SU-DHL-6 (cell line): ENCODE measurements around the gene DRC1.

Experiments used
- H2AFZ ChIP-seq: fragments of 200-600 bp; sonication (generic); 2 replicates; pipeline ENCODE4 v1.6.1; 2014; ENCODE audit warnings: low read depth, mild to moderate bottlenecking, moderate library complexity, mixed read lengths, antibody characterized with exemption, low read length; ENCODE audit not compliant: severe bottlenecking
- H3F3A ChIP-seq: fragments of 200-600 bp; shearing (Covaris generic); 2 replicates; pipeline ENCODE4 v1.6.0; 2016; ENCODE audit warnings: antibody characterized with exemption, mild to moderate bottlenecking; ENCODE audit not compliant: insufficient read depth
- H3K27ac ChIP-seq: fragments of 200-600 bp; sonication (generic); 2 replicates; pipeline ENCODE4 v1.5.1; 2016; ENCODE audit warnings: low read depth, mild to moderate bottlenecking, low read length, moderate library complexity, mixed read lengths
- H3K27me3 ChIP-seq: fragments of 200-600 bp; sonication (generic), shearing (Covaris generic); 2 replicates; pipeline ENCODE4 v1.6.0; 2014; ENCODE audit warnings: mild to moderate bottlenecking, low read length
- H3K36me3 ChIP-seq: fragments of 200-600 bp; sonication (generic); 2 replicates; pipeline ENCODE4 v1.6.1; 2014; ENCODE audit warnings: mild to moderate bottlenecking, low read length, mixed read lengths
- H3K4me2 ChIP-seq: fragments of 300-600, 200-600 bp; shearing (Covaris generic), sonication (generic); 2 replicates; pipeline ENCODE4 v1.6.0; 2014; ENCODE audit warnings: low read length, low read depth, mild to moderate bottlenecking; ENCODE audit not compliant: poor library complexity, severe bottlenecking
- H3K4me3 ChIP-seq: fragments of 200-600 bp; sonication (generic); 2 replicates; pipeline ENCODE4 v1.5.1; 2014; ENCODE audit warnings: antibody characterized with exemption, low read length, mild to moderate bottlenecking, mixed read lengths; ENCODE audit not compliant: insufficient read depth, poor library complexity, severe bottlenecking
- H3K79me2 ChIP-seq: fragments of 200-600 bp; sonication (generic); 2 replicates; pipeline ENCODE4 v1.6.1; 2014; ENCODE audit warnings: mild to moderate bottlenecking, low read length, moderate library complexity; ENCODE audit not compliant: insufficient read depth
- H3K9ac ChIP-seq: fragments of 200-600 bp; sonication (generic); 2 replicates; pipeline ENCODE4 v1.7.0; 2014; ENCODE audit warnings: mild to moderate bottlenecking, low read length
- H3K9me2 ChIP-seq: fragments of 200-600 bp; sonication (generic); replicated peaks from 2 replicates; pipeline ENCODE4 v1.6.1; 2014; ENCODE audit warnings: low read length; ENCODE audit not compliant: insufficient read depth
- H3K9me3 ChIP-seq: fragments of 200-600 bp; sonication (generic); 2 replicates; pipeline ENCODE4 v1.6.1; 2014; ENCODE audit warnings: low read length, mixed read lengths; ENCODE audit not compliant: insufficient read depth
- H4K20me1 ChIP-seq: fragments of 200-600 bp; sonication (generic); 2 replicates; pipeline ENCODE4 v1.6.1; 2014; ENCODE audit warnings: low read depth, mild to moderate bottlenecking, antibody characterized with exemption, low read length, moderate library complexity, mixed read lengths
- EZH2phosphoT487 ChIP-seq: fragments of 200-600 bp; sonication (generic), shearing (Covaris generic); conservative IDR thresholded peaks from 2 replicates; pipeline ENCODE4 v1.6.1; 2018; ENCODE audit warnings: mild to moderate bottlenecking, antibody characterized with exemption, low read length, moderate library complexity, mixed read lengths
- TF ChIP-seq, protein P1 (sequence below): fragments of 200-600 bp; sonication (generic); IDR thresholded peaks from one replicate; pipeline ENCODE4 v1.5.1; 2017; ENCODE audit warnings: antibody characterized with exemption, mild to moderate bottlenecking, low read length, moderate library complexity; ENCODE audit not compliant: insufficient read depth, poor library complexity, severe bottlenecking

DRC1 gene

DNA sequence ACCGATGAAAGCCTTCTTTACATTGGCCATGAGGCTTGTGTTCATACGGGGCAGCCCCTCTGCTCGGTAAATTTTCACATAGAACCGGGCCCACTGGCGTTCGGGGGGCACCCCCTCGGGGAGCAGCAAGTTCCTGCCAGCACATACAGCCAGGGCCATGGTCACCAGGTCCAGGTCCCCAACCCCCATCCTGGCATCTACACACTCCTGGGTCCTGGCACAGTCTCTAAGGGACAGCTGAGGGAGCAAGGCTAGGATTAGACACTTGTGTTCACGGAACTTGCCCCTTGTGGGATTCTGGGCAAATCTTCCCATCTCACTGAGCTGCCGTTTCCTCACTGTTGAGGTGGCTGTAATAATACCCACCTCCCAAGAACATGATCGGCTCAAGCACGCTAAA lies 81.8 kb downstream of the DRC1 start:
- Histone ChIP-seq H3K4me2 (no peak overlapping the region), H3K9me2 (no peaks in the 10 kb centered on the region), H3K27ac (no peak overlapping the region), H3K9ac (no peak overlapping the region), H3K27me3 (no peaks in the 10 kb centered on the region), H3K79me2 (no peaks in the 10 kb centered on the region), H3K4me3 (no peak overlapping the region), H3K9me3 (no peaks in the 10 kb centered on the region), H2AFZ (no peak overlapping the region), H3K36me3 (no peaks in the 10 kb centered on the region), H4K20me1 (no peaks in the 10 kb centered on the region), H3F3A (no peaks in the 10 kb centered on the region)
- no peak for TF ChIP-seq EZH2phosphoT487
- TF ChIP-seq, protein P1, sequence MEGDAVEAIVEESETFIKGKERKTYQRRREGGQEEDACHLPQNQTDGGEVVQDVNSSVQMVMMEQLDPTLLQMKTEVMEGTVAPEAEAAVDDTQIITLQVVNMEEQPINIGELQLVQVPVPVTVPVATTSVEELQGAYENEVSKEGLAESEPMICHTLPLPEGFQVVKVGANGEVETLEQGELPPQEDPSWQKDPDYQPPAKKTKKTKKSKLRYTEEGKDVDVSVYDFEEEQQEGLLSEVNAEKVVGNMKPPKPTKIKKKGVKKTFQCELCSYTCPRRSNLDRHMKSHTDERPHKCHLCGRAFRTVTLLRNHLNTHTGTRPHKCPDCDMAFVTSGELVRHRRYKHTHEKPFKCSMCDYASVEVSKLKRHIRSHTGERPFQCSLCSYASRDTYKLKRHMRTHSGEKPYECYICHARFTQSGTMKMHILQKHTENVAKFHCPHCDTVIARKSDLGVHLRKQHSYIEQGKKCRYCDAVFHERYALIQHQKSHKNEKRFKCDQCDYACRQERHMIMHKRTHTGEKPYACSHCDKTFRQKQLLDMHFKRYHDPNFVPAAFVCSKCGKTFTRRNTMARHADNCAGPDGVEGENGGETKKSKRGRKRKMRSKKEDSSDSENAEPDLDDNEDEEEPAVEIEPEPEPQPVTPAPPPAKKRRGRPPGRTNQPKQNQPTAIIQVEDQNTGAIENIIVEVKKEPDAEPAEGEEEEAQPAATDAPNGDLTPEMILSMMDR: no peak

DNA sequence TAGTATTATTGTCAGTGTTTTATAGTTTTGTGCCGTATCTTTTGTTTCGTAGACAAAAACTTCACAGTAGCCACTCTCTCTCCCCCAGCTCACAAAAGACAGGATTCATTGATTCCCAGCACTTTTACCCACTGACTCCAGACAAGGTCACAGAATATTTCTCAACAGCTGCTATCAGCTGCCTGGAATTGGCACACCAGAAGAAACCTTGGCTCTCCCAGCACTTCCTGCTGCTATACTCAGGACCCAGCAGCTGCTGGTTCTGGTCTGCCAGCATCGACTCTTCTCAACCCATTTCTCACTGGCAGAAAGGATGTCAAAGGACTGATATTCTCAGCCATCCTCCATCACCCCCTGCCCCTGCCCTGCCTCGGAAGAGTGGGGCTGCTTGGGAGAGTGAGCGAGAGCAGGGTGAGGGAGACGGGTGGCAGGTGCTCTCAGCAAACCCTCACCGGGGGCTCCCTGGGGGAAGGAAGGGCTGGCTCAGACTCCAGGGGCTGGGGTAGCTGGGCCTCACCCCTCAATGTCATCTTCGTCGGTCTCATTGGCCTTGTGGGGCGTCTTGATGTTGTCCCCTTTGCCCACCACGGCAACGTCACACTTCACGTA lies 82.3 kb downstream of the DRC1 start:
- Histone ChIP-seq H3K27ac (no peak overlapping the region), H3K4me3 (no peak overlapping the region), H4K20me1 (no peaks in the 10 kb centered on the region), H3F3A (no peaks in the 10 kb centered on the region), H3K4me2 (no peak overlapping the region), H3K27me3 (no peaks in the 10 kb centered on the region), H3K9ac (no peak overlapping the region), H3K9me3 (no peaks in the 10 kb centered on the region), H3K36me3 (no peaks in the 10 kb centered on the region), H3K79me2 (no peaks in the 10 kb centered on the region), H2AFZ (no peak overlapping the region), H3K9me2 (no peaks in the 10 kb centered on the region)
- TF ChIP-seq EZH2phosphoT487: no peak
- TF ChIP-seq, protein P1: no peak

DNA sequence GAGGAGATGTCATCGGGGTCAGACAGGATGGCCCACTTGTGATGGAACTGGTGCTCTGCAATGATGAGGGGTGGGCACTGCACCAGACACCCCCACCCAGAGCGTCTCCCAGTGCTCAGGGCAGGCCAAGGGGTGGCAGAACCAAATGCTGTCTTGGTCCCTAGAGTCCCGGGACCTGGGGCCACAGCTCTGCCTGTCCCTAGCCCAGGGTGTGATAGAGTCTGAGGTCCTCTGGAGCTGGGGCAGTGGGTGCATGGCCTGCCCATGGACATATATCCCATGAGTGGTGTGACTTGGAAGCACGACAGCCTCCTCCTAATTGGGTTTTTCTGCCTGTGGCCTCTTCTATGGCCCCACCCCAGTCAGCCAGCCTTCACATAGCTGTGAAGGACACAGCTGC lies 82.9 kb downstream of the DRC1 start:
- no peaks in the 10 kb centered on the region for H3K9me3 ChIP-seq
- no peaks in the 10 kb centered on the region for H4K20me1 ChIP-seq
- no peaks in the 10 kb centered on the region for H3F3A ChIP-seq
- no peaks in the 10 kb centered on the region for H3K9me2 ChIP-seq
- TF ChIP-seq EZH2phosphoT487: no peak
- TF ChIP-seq, protein P1: no peak
- H2AFZ ChIP-seq: no peak overlapping the region
- H3K4me2 ChIP-seq: no peak overlapping the region
- no peak overlapping the region for H3K4me3 ChIP-seq
- H3K9ac ChIP-seq: no peak overlapping the region
- no peak overlapping the region for H3K27ac ChIP-seq
- H3K79me2 ChIP-seq: no peaks in the 10 kb centered on the region
- H3K36me3 ChIP-seq: no peaks in the 10 kb centered on the region
- H3K27me3 ChIP-seq: no peaks in the 10 kb centered on the region
